ELF-1 (cell line): Measurements from ENCODE around the gene ARAF.
"Not testable (repeated sequence)": the region's sequence is repeated elsewhere in the genome, so short reads cannot be mapped to it uniquely, and the experiment has no call there.

ENCODE experiments used
- DNase-seq: peaks from one replicate; pipeline ENCODE4 v3.0.0-alpha.2; 2016; ENCODE audit warnings: low read depth, low spot score

ARAF gene

GRCh38 chrX:47560934-47561658 is at the start of gene ARAF:
Gene ARAF, plus strand, starts transcription at chrX:47561205. Its CDS starts 1,763 bp downstream, at chrX:47562968.
- peak; percentile 99 for DNase-seq

- DNase-seq, result not testable (repeated sequence)
Measured at GRCh38 chrX:47512383-47512782, 48.6 kb upstream of the ARAF start.

GRCh38 chrX:47513034-47513965 is 47.7 kb upstream of the ARAF start:
- peak; percentile 18 for DNase-seq

GRCh38 chrX:47514533-47515235 is 46.3 kb upstream of the ARAF start:
- DNase-seq, result no peak

DNA sequence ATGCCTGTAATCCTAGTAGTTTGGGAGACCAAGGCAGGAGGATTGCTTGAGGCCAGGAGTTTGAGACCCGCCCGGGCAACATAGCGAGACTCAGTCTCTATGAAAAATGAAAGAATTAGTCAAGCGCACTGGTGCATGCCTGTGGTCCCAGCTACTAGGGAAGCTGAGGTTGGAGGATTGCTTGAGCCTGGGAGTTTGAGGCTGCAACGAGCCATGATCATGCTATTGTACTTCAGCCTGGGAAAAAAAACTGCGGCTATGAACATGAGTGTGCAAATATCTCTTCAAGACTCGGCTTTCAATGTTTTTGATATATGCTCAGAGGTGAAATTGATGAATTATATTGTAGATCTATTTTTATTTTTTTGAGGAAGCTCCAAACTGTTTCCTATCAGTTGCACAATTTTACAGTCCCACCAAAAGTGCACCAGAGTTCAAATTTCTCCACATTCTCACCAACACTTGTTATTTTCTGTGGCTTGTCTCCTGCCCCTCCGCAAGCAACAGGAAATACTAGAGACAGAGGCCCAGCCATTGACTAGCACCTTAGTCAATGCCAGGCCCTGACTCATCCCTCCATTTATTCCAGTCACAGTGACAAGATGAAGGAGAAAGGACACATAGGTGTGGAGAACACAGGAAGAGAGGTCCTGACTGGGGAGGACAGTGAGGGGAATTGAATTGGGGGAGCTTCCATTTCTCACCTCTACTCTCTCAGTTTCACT is 44.9 kb upstream of the ARAF start:
- DNase-seq, result no peak

- DNase-seq, result no peak
Measured at GRCh38 chrX:47518144-47518543, 42.9 kb upstream of the ARAF start.

DNA sequence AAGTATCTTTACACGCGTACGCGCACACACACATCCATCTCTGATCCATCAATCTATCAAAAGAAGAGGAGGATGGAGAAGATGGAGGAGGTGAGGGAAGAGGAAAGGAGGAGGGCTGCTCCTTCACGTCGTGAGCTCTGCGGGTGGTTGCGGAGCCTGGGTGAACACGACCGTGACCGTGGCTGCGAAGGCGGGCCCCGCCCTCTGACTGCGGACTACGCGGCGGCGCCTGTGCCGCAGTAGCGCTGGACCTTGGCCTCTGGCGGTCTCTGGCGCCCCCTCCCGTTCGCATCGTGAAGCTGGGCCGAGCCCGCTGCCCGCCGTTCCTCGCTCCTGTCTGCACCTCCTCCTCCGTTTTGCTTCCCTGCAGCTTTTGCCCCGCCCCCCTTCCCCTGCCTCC is 37.7 kb upstream of the ARAF start:
- DNase-seq, result peak; percentile 91

DNA sequence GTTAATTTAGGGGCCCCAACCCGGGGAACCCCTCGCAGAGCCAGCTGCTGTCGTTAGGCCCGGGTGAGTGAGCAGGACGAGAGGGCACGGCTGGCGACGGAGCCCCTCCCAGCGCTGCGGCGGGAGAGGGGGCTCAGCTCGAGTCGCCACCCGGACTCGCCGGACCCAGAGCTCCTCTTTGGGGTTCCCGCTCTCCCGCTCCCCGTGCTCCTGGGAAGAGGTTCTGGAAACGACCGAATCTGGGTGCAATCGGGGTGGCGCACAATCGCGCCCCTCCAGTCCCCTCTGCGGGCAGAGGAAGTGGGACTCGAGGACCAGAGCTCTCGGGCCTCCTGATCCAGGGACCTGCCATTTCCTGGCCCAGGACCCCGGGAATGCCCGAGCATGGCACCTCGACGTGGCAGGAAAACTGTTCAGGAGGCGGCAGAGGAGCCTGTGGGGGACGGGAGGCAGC is 37.3 kb upstream of the ARAF start:
- DNase-seq, result no peak

GRCh38 chrX:47529548-47529947 is 31.5 kb upstream of the ARAF start:
- no peak for DNase-seq

GRCh38 chrX:47530049-47530448 is 31.0 kb upstream of the ARAF start:
- peak; percentile 9 for DNase-seq

- no peak for DNase-seq
Measured at GRCh38 chrX:47539860-47540259, 21.1 kb upstream of the ARAF start.

GRCh38 chrX:47540754-47541538 is 20.1 kb upstream of the ARAF start:
- DNase-seq, result peak; percentile 97

- no peak for DNase-seq
Measured at GRCh38 chrX:47543496-47543895, 17.5 kb upstream of the ARAF start.

- peak; percentile 97 for DNase-seq
Measured at GRCh38 chrX:47556045-47556623, 4.9 kb upstream of the ARAF start.

GRCh38 chrX:47558436-47558835 is 2.6 kb upstream of the ARAF start:
- no peak for DNase-seq

DNA sequence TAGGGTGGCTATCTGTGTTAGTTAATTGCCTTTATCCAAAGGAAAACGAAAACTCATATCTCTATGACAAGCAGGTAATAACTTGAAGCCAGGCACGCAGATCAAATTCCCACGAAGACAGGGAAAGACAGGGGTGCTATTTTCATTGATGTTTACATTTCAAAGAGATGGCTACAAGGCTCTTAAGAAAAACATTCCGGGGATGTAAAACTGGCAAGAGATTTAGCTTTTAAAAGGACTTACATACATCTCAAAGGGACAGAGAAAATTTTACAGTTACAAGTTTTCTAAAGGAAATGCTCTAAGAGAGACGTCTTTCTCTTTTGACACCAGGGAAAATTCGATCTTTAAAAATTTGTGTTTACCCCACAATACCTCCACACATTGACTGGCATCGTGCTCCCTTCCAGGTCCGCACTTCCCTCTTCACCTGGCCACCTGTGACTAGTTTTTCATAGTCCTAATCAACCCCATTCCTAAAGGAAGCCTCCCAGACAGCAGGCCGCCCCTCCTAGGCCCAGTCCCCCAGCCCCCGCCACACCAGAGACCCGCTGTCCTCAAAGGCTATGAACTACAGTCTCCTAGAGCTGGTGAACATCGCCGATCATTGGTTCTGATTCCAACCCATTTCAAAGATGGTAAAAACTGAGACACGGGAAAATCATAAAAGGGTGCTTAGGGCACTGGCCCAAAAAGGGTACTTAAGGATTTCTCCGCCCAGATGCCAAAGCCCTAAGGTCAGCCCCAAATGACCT is 649 bp upstream of the ARAF start:
- no peak for DNase-seq

DNA sequence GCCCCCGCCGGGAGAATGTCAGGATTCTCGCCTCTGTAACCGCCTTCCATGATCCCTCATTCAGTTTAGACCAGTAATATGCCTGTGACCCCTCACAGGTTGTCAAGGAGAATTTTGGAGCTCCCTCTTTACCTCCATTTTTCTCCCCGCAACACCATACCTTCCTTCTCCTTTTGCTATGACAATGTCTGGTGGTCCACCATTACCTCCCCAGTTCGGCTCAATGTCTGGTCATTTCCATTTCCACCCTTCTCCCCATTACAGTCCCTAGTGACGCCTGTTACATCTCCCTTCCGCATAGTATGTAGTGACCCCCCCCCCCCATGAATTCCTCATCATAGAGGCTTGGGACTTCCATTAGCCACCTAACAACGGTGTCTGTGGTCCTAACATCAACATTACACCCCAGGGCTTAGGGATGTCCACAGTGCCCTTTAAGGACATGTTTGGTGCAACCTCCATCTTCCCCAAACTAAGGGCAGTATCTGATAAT is 700 bp downstream of the ARAF start:
- no peak for DNase-seq

- peak; percentile 73 for DNase-seq
Measured at GRCh38 chrX:47562615-47563243, 1.7 kb downstream of the ARAF start.

DNA sequence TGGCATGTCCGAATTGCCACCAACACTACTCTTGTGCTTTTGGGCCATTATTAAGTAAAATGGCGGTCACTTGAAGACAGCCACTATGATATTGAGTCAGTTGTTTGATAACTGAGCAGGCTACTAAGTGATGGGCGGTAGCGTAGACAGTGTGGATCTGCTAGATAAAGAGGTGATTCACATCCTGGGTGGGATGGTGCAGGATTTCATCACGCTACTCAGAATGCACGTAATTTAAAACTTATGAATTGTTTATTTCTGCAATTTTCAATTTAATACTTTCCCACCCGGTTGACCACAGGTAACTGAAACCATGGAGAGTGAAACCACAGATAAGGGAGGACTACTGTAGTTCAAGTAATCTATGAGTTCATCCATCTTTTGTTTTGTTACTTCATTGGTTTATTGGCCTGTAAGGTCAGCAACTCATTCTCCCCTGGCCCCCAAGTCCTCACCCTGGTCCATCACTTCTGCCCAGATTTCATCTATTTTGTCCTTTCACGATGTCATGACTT is 2.9 kb downstream of the ARAF start:
- DNase-seq, result no peak
